GM18517 (cell line): ENCODE results near the gene B3GAT3.
"Not testable (repeated sequence)": the region's sequence is repeated elsewhere in the genome, so short reads cannot be mapped to it uniquely, and the experiment has no call there.

Experiments
- ATAC-seq: cut with Tn5 transposase; IDR thresholded peaks from one replicate; pipeline ENCODE4 v1.9.1; 2021; ENCODE audit warnings: mild to moderate bottlenecking, moderate library complexity; ENCODE audit not compliant: unreplicated experiment

Gene B3GAT3

GRCh38 chr11:62604460-62605120 lies 17.2 kb downstream of the B3GAT3 start:
- no peak for ATAC-seq

GRCh38 chr11:62603776-62604299 lies 17.9 kb downstream of the B3GAT3 start:
- ATAC-seq: no peak

- ATAC-seq: no peak
Observed at GRCh38 chr11:62603072-62603408, 18.7 kb downstream of the B3GAT3 start.

- ATAC-seq: no peak
Observed at GRCh38 chr11:62602141-62603071, 19.4 kb downstream of the B3GAT3 start.

GRCh38 chr11:62601372-62602140 lies 20.2 kb downstream of the B3GAT3 start, which contains the start of gene MTA2:
Gene MTA2, minus strand, starts transcription at chr11:62601865. Its CDS starts 415 bp downstream, at chr11:62601450.
- peak; percentile 67 for ATAC-seq

- ATAC-seq: no peak
Observed at GRCh38 chr11:62601122-62601371, 20.7 kb downstream of the B3GAT3 start.

- no peak for ATAC-seq
Observed at GRCh38 chr11:62600367-62601121, 21.2 kb downstream of the B3GAT3 start.

GRCh38 chr11:62599901-62600300 lies 21.9 kb downstream of the B3GAT3 start:
- ATAC-seq: no peak

- ATAC-seq: peak; percentile 41
Observed at GRCh38 chr11:62599069-62599696, 22.6 kb downstream of the B3GAT3 start.

GRCh38 chr11:62595124-62595523 lies 26.7 kb downstream of the B3GAT3 start:
- ATAC-seq: no peak

- no peak for ATAC-seq
Observed at GRCh38 chr11:62593434-62594044, 28.2 kb downstream of the B3GAT3 start.

GRCh38 chr11:62592989-62593421 lies 28.8 kb downstream of the B3GAT3 start:
- ATAC-seq: no peak

GRCh38 chr11:62592146-62592815 lies 29.5 kb downstream of the B3GAT3 start:
- ATAC-seq: no peak

- ATAC-seq: peak; percentile 79
Observed at GRCh38 chr11:62591448-62592145, 30.2 kb downstream of the B3GAT3 start, which contains the start of gene TUT1. Gene TUT1, minus strand, starts transcription at chr11:62591523. Its CDS starts 38 bp downstream, at chr11:62591485.

- no peak for ATAC-seq
Observed at GRCh38 chr11:62588966-62589637, 32.7 kb downstream of the B3GAT3 start.

GRCh38 chr11:62585356-62585755 lies 36.4 kb downstream of the B3GAT3 start:
- ATAC-seq: not testable (repeated sequence)

- not testable (repeated sequence) for ATAC-seq
Observed at GRCh38 chr11:62581735-62582134, 40.1 kb downstream of the B3GAT3 start.
